Nephron progenitor cell (in vitro differentiated cells): ENCODE data around the gene MELTF.

Experiments
- DNase-seq: peaks from one replicate; pipeline ENCODE4 v3.0.0; 2021
- H3K27ac Mint-ChIP-seq: 2 replicates; pipeline ENCODE4 v1.8.0; 2021; ENCODE audit warnings: mild to moderate bottlenecking, moderate library complexity, mixed read lengths
- H3K27me3 Mint-ChIP-seq: 2 replicates; pipeline ENCODE4 v1.8.0; 2021; ENCODE audit warnings: mild to moderate bottlenecking, low read depth, mixed read lengths; ENCODE audit not compliant: poor library complexity
- H3K36me3 Mint-ChIP-seq: 2 replicates; pipeline ENCODE4 v1.8.0; 2021; ENCODE audit warnings: low read depth, mixed read lengths
- H3K4me1 Mint-ChIP-seq: 2 replicates; pipeline ENCODE4 v1.8.0; 2021; ENCODE audit warnings: mixed read lengths
- H3K4me3 Mint-ChIP-seq: 2 replicates; pipeline ENCODE4 v1.8.0; 2021; ENCODE audit warnings: mild to moderate bottlenecking, moderate library complexity, mixed read lengths
- H3K9me3 Mint-ChIP-seq: 2 replicates; pipeline ENCODE4 v1.8.0; 2021; ENCODE audit warnings: mild to moderate bottlenecking, moderate library complexity, mixed read lengths
- TF ChIP-seq, protein P1 (sequence below): fragments of 200-600 bp; sonication (generic); IDR thresholded peaks from 2 replicates; pipeline ENCODE4 v1.5.0; 2021; ENCODE audit warnings: antibody characterized with exemption

MELTF gene

DNA sequence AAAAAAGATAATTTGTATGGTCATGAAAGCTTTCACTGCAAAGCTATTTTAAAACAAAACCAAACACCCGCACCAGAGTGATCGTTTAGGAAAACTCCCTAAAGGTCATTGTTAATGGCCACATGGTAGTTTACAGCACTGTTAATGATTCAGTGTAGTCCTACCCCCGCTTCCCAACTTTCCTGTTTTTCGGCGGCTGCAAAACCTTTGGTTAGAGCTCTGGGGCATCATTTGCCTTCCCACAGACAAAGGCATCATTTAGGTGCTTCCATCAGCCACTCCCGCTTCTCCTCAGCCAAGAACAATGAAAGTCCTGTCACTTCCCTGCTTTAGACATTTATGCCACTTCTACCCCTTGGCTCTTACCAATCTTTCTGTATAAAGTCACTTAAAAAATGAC is 10.6 kb downstream of the MELTF start:
- H3K27me3 Mint-ChIP-seq, result peaks cover 9% of the 10 kb centered on the region
- H3K4me3 Mint-ChIP-seq, result no peak overlapping the region
- TF ChIP-seq, protein P1, sequence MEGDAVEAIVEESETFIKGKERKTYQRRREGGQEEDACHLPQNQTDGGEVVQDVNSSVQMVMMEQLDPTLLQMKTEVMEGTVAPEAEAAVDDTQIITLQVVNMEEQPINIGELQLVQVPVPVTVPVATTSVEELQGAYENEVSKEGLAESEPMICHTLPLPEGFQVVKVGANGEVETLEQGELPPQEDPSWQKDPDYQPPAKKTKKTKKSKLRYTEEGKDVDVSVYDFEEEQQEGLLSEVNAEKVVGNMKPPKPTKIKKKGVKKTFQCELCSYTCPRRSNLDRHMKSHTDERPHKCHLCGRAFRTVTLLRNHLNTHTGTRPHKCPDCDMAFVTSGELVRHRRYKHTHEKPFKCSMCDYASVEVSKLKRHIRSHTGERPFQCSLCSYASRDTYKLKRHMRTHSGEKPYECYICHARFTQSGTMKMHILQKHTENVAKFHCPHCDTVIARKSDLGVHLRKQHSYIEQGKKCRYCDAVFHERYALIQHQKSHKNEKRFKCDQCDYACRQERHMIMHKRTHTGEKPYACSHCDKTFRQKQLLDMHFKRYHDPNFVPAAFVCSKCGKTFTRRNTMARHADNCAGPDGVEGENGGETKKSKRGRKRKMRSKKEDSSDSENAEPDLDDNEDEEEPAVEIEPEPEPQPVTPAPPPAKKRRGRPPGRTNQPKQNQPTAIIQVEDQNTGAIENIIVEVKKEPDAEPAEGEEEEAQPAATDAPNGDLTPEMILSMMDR, result no peak
- no peak for DNase-seq
- no peak overlapping the region for H3K27ac Mint-ChIP-seq
- H3K4me1 Mint-ChIP-seq, result peaks cover 46% of the 10 kb centered on the region
- H3K9me3 Mint-ChIP-seq, result no peaks in the 10 kb centered on the region
- no peaks in the 10 kb centered on the region for H3K36me3 Mint-ChIP-seq

DNA sequence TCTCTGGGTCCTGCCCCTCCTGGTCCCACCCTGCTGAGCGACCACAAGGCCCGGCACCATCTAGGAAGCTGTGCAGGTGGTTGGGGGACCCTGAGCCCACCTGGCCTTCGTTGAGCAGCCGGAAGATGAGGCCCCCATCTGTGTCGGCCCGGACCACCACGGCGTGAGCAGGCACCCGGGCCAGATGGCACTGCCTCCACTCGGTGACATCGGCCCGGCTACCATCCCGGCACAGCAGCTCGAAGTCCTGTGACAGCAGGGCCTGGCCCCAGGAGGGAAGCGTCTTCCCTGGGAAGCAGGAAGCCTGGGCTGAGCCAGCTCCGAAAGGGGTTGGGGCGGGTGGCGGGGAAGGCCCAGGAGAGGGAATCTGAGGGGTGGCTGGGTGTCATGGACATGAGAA is 12.6 kb downstream of the MELTF start:
- Mint-ChIP-seq H3K9me3 (no peaks in the 10 kb centered on the region), H3K4me1 (peaks cover 27% of the 10 kb centered on the region), H3K36me3 (no peaks in the 10 kb centered on the region), H3K27ac (no peak overlapping the region), H3K4me3 (no peak overlapping the region), H3K27me3 (peaks cover 9% of the 10 kb centered on the region)
- no peak for DNase-seq
- TF ChIP-seq, protein P1, result no peak

GRCh38 chr3:197015790-197016736 is 13.6 kb downstream of the MELTF start:
- H3K27ac Mint-ChIP-seq, result no peak overlapping the region
- peaks cover 20% of the 10 kb centered on the region for H3K4me1 Mint-ChIP-seq
- H3K4me3 Mint-ChIP-seq, result no peak overlapping the region
- TF ChIP-seq, protein P1, result no peak
- DNase-seq, result no peak
- no peaks in the 10 kb centered on the region for H3K9me3 Mint-ChIP-seq
- H3K36me3 Mint-ChIP-seq, result no peaks in the 10 kb centered on the region
- H3K27me3 Mint-ChIP-seq, result peaks cover 9% of the 10 kb centered on the region

DNA sequence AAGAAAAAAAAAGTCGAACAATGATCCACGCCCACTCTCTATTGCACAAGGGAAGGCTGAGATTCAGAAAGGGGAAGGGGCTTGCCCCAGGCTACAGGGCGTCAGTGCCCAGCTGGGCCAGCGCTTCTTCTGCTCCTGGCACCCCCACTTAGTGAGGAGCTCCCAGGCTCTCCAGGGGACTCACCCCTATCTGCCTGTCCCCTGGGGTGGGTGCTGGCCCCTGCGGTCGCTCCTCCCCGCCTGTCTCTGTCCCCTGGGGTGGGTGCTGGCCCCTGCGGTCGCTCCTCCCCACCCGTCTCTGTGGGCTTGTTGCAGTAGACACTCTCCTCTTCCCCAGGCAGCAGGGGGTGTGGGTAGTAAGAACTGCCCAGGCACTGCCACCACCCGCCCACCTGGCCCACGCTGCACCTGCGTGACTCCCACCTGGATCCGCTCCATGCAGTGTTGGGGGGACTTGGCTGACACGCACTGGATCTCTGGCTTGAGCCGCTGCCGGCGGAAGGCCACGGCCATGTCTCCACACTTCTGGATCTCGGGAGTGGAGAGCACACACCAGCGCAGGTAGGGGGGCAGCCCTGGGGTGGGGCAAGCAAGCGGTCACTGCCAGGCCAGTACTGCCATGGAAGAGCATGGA is 14.6 kb downstream of the MELTF start:
- H3K27ac Mint-ChIP-seq, result no peak overlapping the region
- H3K27me3 Mint-ChIP-seq, result peaks cover 9% of the 10 kb centered on the region
- no peaks in the 10 kb centered on the region for H3K9me3 Mint-ChIP-seq
- H3K4me3 Mint-ChIP-seq, result no peak overlapping the region
- TF ChIP-seq, protein P1, result no peak
- peaks cover 17% of the 10 kb centered on the region for H3K4me1 Mint-ChIP-seq
- H3K36me3 Mint-ChIP-seq, result no peaks in the 10 kb centered on the region
- DNase-seq, result no peak

DNA sequence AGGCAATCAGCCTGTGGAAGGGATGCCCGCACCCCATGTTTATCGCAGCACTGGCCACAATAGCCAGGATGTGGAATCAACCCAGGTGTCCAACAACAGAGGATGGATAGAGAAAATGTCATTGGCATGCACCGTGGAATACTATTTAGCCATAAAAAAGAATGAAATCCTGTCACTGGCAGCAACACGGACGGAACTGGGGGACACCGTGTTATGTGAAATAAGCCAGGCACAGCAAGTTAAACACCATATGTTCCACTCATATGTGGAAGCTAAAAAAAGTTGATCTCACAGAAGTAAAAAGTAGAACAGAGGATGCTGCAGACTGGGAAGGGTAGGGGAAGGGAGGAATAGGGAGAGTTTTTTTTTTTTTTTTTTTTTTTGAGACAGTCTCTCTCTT is 15.6 kb downstream of the MELTF start:
- DNase-seq, result no peak
- H3K9me3 Mint-ChIP-seq, result no peaks in the 10 kb centered on the region
- no peak overlapping the region for H3K27ac Mint-ChIP-seq
- no peaks in the 10 kb centered on the region for H3K36me3 Mint-ChIP-seq
- H3K27me3 Mint-ChIP-seq, result peaks cover 4% of the 10 kb centered on the region
- peaks cover 6% of the 10 kb centered on the region for H3K4me1 Mint-ChIP-seq
- H3K4me3 Mint-ChIP-seq, result no peak overlapping the region
- TF ChIP-seq, protein P1, result no peak
